A673 (cell line): Measurements from ENCODE around the gene ZNF761. TPM values are rescaled to one million over a fixed set of nuclear protein-coding genes. Genes with fewer than 3 reads are reported as not detected.
A peak's percentile ranks its signal among the peaks of the same experiment; 100 is the strongest.
"Not testable (repeated sequence)": the region's sequence is repeated elsewhere in the genome, so short reads cannot be mapped to it uniquely, and the experiment has no call there.

Source experiments
- BruUV-seq: library from RNA; stranded (reverse); fragments of 400-500 nt; replicated peaks from 2 replicates; lab custom pipeline; 2021; lab: Mats Ljungman, UMichigan
- CTCF ChIA-PET: fragments of 300-600 bp; sonication (Branson Sonifier 250); formaldehyde crosslinking; loops from one replicate; lab custom pipeline; 2022; ENCODE audit warnings: antibody characterized with exemption; lab: Charles Lee
- POLR2A ChIA-PET: fragments of 300-600 bp; sonication (Branson Sonifier 250); formaldehyde crosslinking; loops from one replicate; lab custom pipeline; 2022; ENCODE audit warnings: antibody characterized with exemption; ENCODE audit not compliant: low non-redundant PET; lab: Charles Lee
- DNase-seq: peaks from one replicate; pipeline ENCODE4 v3.0.0-alpha.2; 2015; ENCODE audit warnings: low spot score
- H3K27ac ChIP-seq: fragments of 200-600 bp; sonication (generic); 2 replicates; pipeline ENCODE4 v1.5.1; 2016; ENCODE audit warnings: mixed run types, low read depth, mild to moderate bottlenecking, mixed read lengths, antibody characterized with exemption, low read length; ENCODE audit not compliant: poor library complexity, severe bottlenecking
- H3K27me3 ChIP-seq: fragments of 200-600 bp; sonication (generic); replicated peaks from 2 replicates; pipeline ENCODE4 v1.6.1; 2017; ENCODE audit warnings: mixed run types, low read depth, mild to moderate bottlenecking, mixed read lengths, antibody characterized with exemption, low read length; ENCODE audit not compliant: insufficient read depth, poor library complexity
- H3K36me3 ChIP-seq: fragments of 200-600 bp; sonication (generic); 2 replicates; pipeline ENCODE4 v1.6.1; 2016; ENCODE audit warnings: mixed run types, mild to moderate bottlenecking, mixed read lengths, antibody characterized with exemption, low read length; ENCODE audit not compliant: insufficient read depth, poor library complexity, severe bottlenecking
- H3K4me1 ChIP-seq: fragments of 200-600 bp; sonication (generic); 2 replicates; pipeline ENCODE4 v1.6.1; 2017; ENCODE audit warnings: mixed run types, mild to moderate bottlenecking, mixed read lengths, antibody characterized with exemption, low read length; ENCODE audit not compliant: insufficient read depth, poor library complexity, severe bottlenecking
- H3K4me3 ChIP-seq: fragments of 200-600 bp; sonication (generic); 2 replicates; pipeline ENCODE4 v1.5.1; 2016; ENCODE audit warnings: low read depth, mixed run types, mild to moderate bottlenecking, mixed read lengths, low read length; ENCODE audit not compliant: poor library complexity, severe bottlenecking
- H3K9me3 ChIP-seq: fragments of 200-600 bp; sonication (generic); 2 replicates; pipeline ENCODE4 v1.6.1; 2016; ENCODE audit warnings: mixed run types, low read depth, mild to moderate bottlenecking, mixed read lengths, antibody characterized with exemption, low read length; ENCODE audit not compliant: poor library complexity, severe bottlenecking
- CTCF ChIP-seq: fragments of 300-800, 200-600 bp; sonication (generic); conservative IDR thresholded peaks from 2 replicates; pipeline ENCODE4 v1.5.1; 2017; ENCODE audit warnings: low read depth, mild to moderate bottlenecking, antibody characterized with exemption, low read length, moderate library complexity, mixed read lengths
- EZH2 ChIP-seq: fragments of 200-600 bp; sonication (generic); IDR thresholded peaks from 2 replicates; pipeline ENCODE4 v1.6.1; 2017; ENCODE audit warnings: borderline replicate concordance, low read depth, mild to moderate bottlenecking, mixed read lengths, antibody characterized with exemption, low read length; ENCODE audit not compliant: poor library complexity, severe bottlenecking
- intact Hi-C: fragments of 100-400 bp; cut with micrococcal nuclease; formaldehyde crosslinking; loops from one replicate; pipeline ENCODE4 v1.10.0; 2022; ENCODE audit not compliant: unreplicated experiment
- total RNA-seq: library from RNA; stranded (reverse); gene quantifications from 2 replicates; pipeline ENCODE4 v1.2.3, GENCODE V29; 2021

ZNF761 gene
- total RNA-seq, 1 experiment from 2014 or later, result 13.1 TPM

- Histone ChIP-seq H3K27me3 (no peaks in the 10 kb centered on the region), H3K4me3 (no peak overlapping the region), H3K4me1 (no peaks in the 10 kb centered on the region), H3K36me3 (peaks cover 23% of the 10 kb centered on the region), H3K27ac (no peak overlapping the region), H3K9me3 (peaks cover 23% of the 10 kb centered on the region)
- TF ChIP-seq CTCF (no peak), EZH2 (no peak)
- no peak for DNase-seq
- POLR2A ChIA-PET, result no interaction called here
- intact Hi-C loops, result no loop called here
- CTCF ChIA-PET, result no interaction called here
- BruUV-seq, result no TSS peak
Measured at GRCh38 chr19:53485046-53486004, 53.5 kb downstream of the ZNF761 start.

- Histone ChIP-seq H3K36me3 (peaks cover 25% of the 10 kb centered on the region), H3K9me3 (peaks cover 49% of the 10 kb centered on the region), H3K4me3 (no peak overlapping the region), H3K4me1 (no peaks in the 10 kb centered on the region), H3K27ac (no peak overlapping the region), H3K27me3 (no peaks in the 10 kb centered on the region)
- POLR2A ChIA-PET, result no interaction called here
- BruUV-seq, result TSS peak; percentile 18
- CTCF ChIA-PET, result no interaction called here
- intact Hi-C loops, result no loop called here
- no peak for DNase-seq
- TF ChIP-seq EZH2 (no peak), CTCF (no peak)
Measured at GRCh38 chr19:53492153-53492552, 60.4 kb downstream of the ZNF761 start.

- BruUV-seq, H3K27me3 ChIP-seq, H3K4me3 ChIP-seq, CTCF ChIA-PET, POLR2A ChIA-PET, H3K27ac ChIP-seq, H3K36me3 ChIP-seq, intact Hi-C loops, DNase-seq, H3K4me1 ChIP-seq: not testable (repeated sequence)
- peaks cover 19% of the 10 kb centered on the region for H3K9me3 ChIP-seq
Measured at GRCh38 chr19:53497311-53498023, 65.7 kb downstream of the ZNF761 start.

GRCh38 chr19:53498024-53498395 is 66.2 kb downstream of the ZNF761 start:
- BruUV-seq, CTCF ChIA-PET, DNase-seq, H3K4me3 ChIP-seq, H3K4me1 ChIP-seq, intact Hi-C loops, POLR2A ChIA-PET, H3K36me3 ChIP-seq, H3K27me3 ChIP-seq, H3K27ac ChIP-seq: not testable (repeated sequence)
- peaks cover 14% of the 10 kb centered on the region for H3K9me3 ChIP-seq

- H3K4me3 ChIP-seq, BruUV-seq, CTCF ChIA-PET, H3K27me3 ChIP-seq, H3K27ac ChIP-seq, DNase-seq, intact Hi-C loops, H3K9me3 ChIP-seq, H3K36me3 ChIP-seq, H3K4me1 ChIP-seq, POLR2A ChIA-PET: not testable (repeated sequence)
Measured at GRCh38 chr19:53503151-53503550, 71.4 kb downstream of the ZNF761 start.
